D341Med (cell line): ENCODE data around the gene LRWD1.
"Not testable (repeated sequence)": the region's sequence is repeated elsewhere in the genome, so short reads cannot be mapped to it uniquely, and the experiment has no call there.

Source experiments
- DNase-seq: peaks from one replicate; pipeline ENCODE4 v3.0.0; 2012; ENCODE audit warnings: low spot score

The LRWD1 gene

GRCh38 chr7:102468478-102469350 is 3.9 kb downstream of the LRWD1 start:
- no peak for DNase-seq

GRCh38 chr7:102469351-102469971 is 4.7 kb downstream of the LRWD1 start:
- no peak for DNase-seq

- DNase-seq = no peak
These were observed 5.4 kb downstream of the LRWD1 start for GRCh38 chr7:102469972-102470825.

GRCh38 chr7:102471791-102472125 is 7.0 kb downstream of the LRWD1 start:
- DNase-seq = no peak

GRCh38 chr7:102472126-102473041 is 7.6 kb downstream of the LRWD1 start:
- DNase-seq = no peak

GRCh38 chr7:102473271-102473991 is 8.6 kb downstream of the LRWD1 start:
- no peak for DNase-seq

GRCh38 chr7:102474116-102474515 is 9.3 kb downstream of the LRWD1 start:
- not testable (repeated sequence) for DNase-seq

- not testable (repeated sequence) for DNase-seq
These were observed 10.1 kb downstream of the LRWD1 start for GRCh38 chr7:102474736-102475435.

GRCh38 chr7:102478314-102479208 is 13.8 kb downstream of the LRWD1 start, which contains the start of gene POLR2J:
POLR2J (minus strand) TSS chr7:102478922; CDS start chr7:102478860, 62 bp downstream.
- DNase-seq = not testable (repeated sequence)

GRCh38 chr7:102479209-102479584 is 14.4 kb downstream of the LRWD1 start:
- DNase-seq = not testable (repeated sequence)

- DNase-seq = not testable (repeated sequence)
These were observed 15.3 kb downstream of the LRWD1 start for GRCh38 chr7:102479982-102480637.

- DNase-seq = not testable (repeated sequence)
These were observed 17.2 kb downstream of the LRWD1 start for GRCh38 chr7:102481962-102482361.

GRCh38 chr7:102484317-102484716 is 19.5 kb downstream of the LRWD1 start:
- not testable (repeated sequence) for DNase-seq

- not testable (repeated sequence) for DNase-seq
These were observed 25.8 kb downstream of the LRWD1 start for GRCh38 chr7:102490529-102491075.

- not testable (repeated sequence) for DNase-seq
These were observed 28.6 kb downstream of the LRWD1 start for GRCh38 chr7:102493220-102493935.

- not testable (repeated sequence) for DNase-seq
These were observed 29.2 kb downstream of the LRWD1 start for GRCh38 chr7:102494026-102494425.

- not testable (repeated sequence) for DNase-seq
These were observed 29.8 kb downstream of the LRWD1 start for GRCh38 chr7:102494473-102495149.
